HEK293 (cell line): ENCODE measurements around the gene REV3L.
A peak's percentile ranks its signal among the peaks of the same experiment; 100 is the strongest.

Source experiments
- CTCF ChIA-PET: fragments of 350-600 bp; formaldehyde crosslinking; extraction: SDS; loops from one replicate; lab custom pipeline; 2021; ENCODE audit warnings: antibody characterized with exemption; lab: Yijun Ruan, JAX
- POLR2A ChIA-PET: fragments of 300-600 bp; formaldehyde crosslinking; extraction: SDS; loops from one replicate; lab custom pipeline; 2020; ENCODE audit warnings: antibody characterized with exemption, inconsistent platforms; lab: Yijun Ruan, JAX
- H3K27ac ChIP-seq: fragments of 200-500 bp; sonication (Bioruptor generic); 2 replicates; pipeline ENCODE4 v1.5.1; 2014; ENCODE audit warnings: low read depth, low read length, control low read depth, inconsistent platforms; ENCODE audit errors: extremely low read depth
- H3K36me3 ChIP-seq, 2 experiments: fragments of 200-500 bp in 1 of 2; sonication (Bioruptor generic) in 1 of 2; 1 replicate in 1 of 2; 2 replicates in 1 of 2; pipeline ENCODE4 v1.5.1; 2014 to 2017; ENCODE audit warnings: inconsistent platforms in 2 of 2, low read length in 2 of 2; ENCODE audit not compliant: control insufficient read depth in 2 of 2, insufficient read depth in 1 of 2
- H3K4me1 ChIP-seq: fragments of 200-500 bp; sonication (Bioruptor generic); 2 replicates; pipeline ENCODE4 v1.5.1; 2014; ENCODE audit warnings: mild to moderate bottlenecking, low read length, inconsistent platforms; ENCODE audit not compliant: control insufficient read depth, insufficient read depth
- H3K4me3 ChIP-seq: 2 replicates; pipeline ENCODE4 v1.5.1; 2011; ENCODE audit warnings: low read depth, mild to moderate bottlenecking, control low read depth, low read length, moderate library complexity
- H3K9me3 ChIP-seq: fragments of 200-500 bp; sonication (Bioruptor generic); 2 replicates; pipeline ENCODE4 v1.5.1; 2014; ENCODE audit warnings: low read depth, low read length, inconsistent platforms; ENCODE audit not compliant: control insufficient read depth, insufficient read depth
- AEBP2 ChIP-seq: fragments of 450-650 bp; formaldehyde crosslinking; IDR thresholded peaks from 2 replicates; pipeline ENCODE4 v1.5.1; 2016; ENCODE audit warnings: missing biosample characterization, missing genetic modification characterization, borderline replicate concordance
- BCL11B ChIP-seq: fragments of 450-650 bp; formaldehyde crosslinking; IDR thresholded peaks from 2 replicates; pipeline ENCODE4 v1.5.1; 2016; ENCODE audit warnings: low read depth, missing biosample characterization, missing genetic modification characterization
- EGR2 ChIP-seq: fragments of 450-650 bp; formaldehyde crosslinking; IDR thresholded peaks from 2 replicates; pipeline ENCODE4 v1.5.1; 2016; ENCODE audit warnings: low read depth, missing biosample characterization, missing genetic modification characterization
- GLI4 ChIP-seq: fragments of 450-650 bp; formaldehyde crosslinking; IDR thresholded peaks from 2 replicates; pipeline ENCODE4 v1.5.1; 2016; ENCODE audit warnings: missing biosample characterization, missing genetic modification characterization
- HOXD13 ChIP-seq: sonication (generic); formaldehyde crosslinking; IDR thresholded peaks from 2 replicates; pipeline ENCODE4 v1.8.0; 2022; ENCODE audit warnings: missing genetic modification reagents, borderline replicate concordance
- KLF8 ChIP-seq: fragments of 450-650 bp; formaldehyde crosslinking; IDR thresholded peaks from 2 replicates; pipeline ENCODE4 v1.5.1; 2016; ENCODE audit warnings: missing biosample characterization, missing genetic modification characterization
- OSR2 ChIP-seq: fragments of 450-650 bp; formaldehyde crosslinking; IDR thresholded peaks from 2 replicates; pipeline ENCODE4 v1.5.1; 2016; ENCODE audit warnings: missing biosample characterization, missing genetic modification characterization
- PRDM1 ChIP-seq: fragments of 450-650 bp; formaldehyde crosslinking; IDR thresholded peaks from 2 replicates; pipeline ENCODE4; 2016; ENCODE audit warnings: missing biosample characterization, missing genetic modification characterization
- SETDB1 ChIP-seq: IDR thresholded peaks from one replicate; pipeline ENCODE4 v1.6.1; 2017; ENCODE audit warnings: mild to moderate bottlenecking, low read length, moderate library complexity, mixed read lengths; ENCODE audit not compliant: insufficient read length
- YY1 ChIP-seq: fragments of 450-650 bp; formaldehyde crosslinking; IDR thresholded peaks from 2 replicates; pipeline ENCODE4 v1.5.1; 2018; ENCODE audit warnings: missing biosample characterization, missing genetic modification characterization
- ZBTB11 ChIP-seq: fragments of 450-650 bp; formaldehyde crosslinking; conservative IDR thresholded peaks from 2 replicates; pipeline ENCODE4 v1.5.1; 2016; ENCODE audit warnings: low read depth, missing biosample characterization, missing genetic modification characterization
- ZEB2 ChIP-seq: fragments of 450-650 bp; formaldehyde crosslinking; IDR thresholded peaks from 2 replicates; pipeline ENCODE4 v1.5.1; 2016; ENCODE audit warnings: missing biosample characterization, missing genetic modification characterization
- ZNF133 ChIP-seq: fragments of 450-650 bp; formaldehyde crosslinking; IDR thresholded peaks from 2 replicates; pipeline ENCODE4 v1.5.1; 2016; ENCODE audit warnings: missing biosample characterization, missing genetic modification characterization
- ZNF202 ChIP-seq: fragments of 450-650 bp; formaldehyde crosslinking; IDR thresholded peaks from 2 replicates; pipeline ENCODE4 v1.5.1; 2016; ENCODE audit warnings: missing biosample characterization, missing genetic modification characterization, borderline replicate concordance
- ZNF274 ChIP-seq, 2 experiments: fragments of 200-500 bp in 1 of 2; fragments of 450-650 bp in 1 of 2; sonication (Bioruptor generic) in 1 of 2; formaldehyde crosslinking in 1 of 2; IDR thresholded peaks; 2 replicates each; pipeline versions ENCODE4 v1.5.1 to v1.6.1; 2014 to 2016; ENCODE audit warnings: borderline replicate concordance in 1 of 2, inconsistent platforms in 1 of 2, low read length in 1 of 2, missing biosample characterization in 1 of 2, missing genetic modification characterization in 1 of 2
- ZNF311 ChIP-seq: fragments of 450-650 bp; formaldehyde crosslinking; IDR thresholded peaks from 2 replicates; pipeline ENCODE4 v1.5.1; 2017; ENCODE audit warnings: missing biosample characterization, missing genetic modification characterization, borderline replicate concordance
- ZNF549 ChIP-seq: fragments of 450-650 bp; IDR thresholded peaks from 2 replicates; pipeline ENCODE4 v1.5.1; 2018; ENCODE audit warnings: missing biosample characterization, missing genetic modification characterization, mild to moderate bottlenecking, inconsistent platforms, moderate library complexity
- ZNF555 ChIP-seq: fragments of 450-650 bp; formaldehyde crosslinking; conservative IDR thresholded peaks from 2 replicates; pipeline ENCODE4 v1.5.1; 2017; ENCODE audit warnings: missing biosample characterization, mild to moderate bottlenecking, missing genetic modification characterization, inconsistent platforms
- ZNF558 ChIP-seq: fragments of 450-650 bp; formaldehyde crosslinking; IDR thresholded peaks from 2 replicates; pipeline ENCODE4 v1.5.1; 2016; ENCODE audit warnings: missing biosample characterization, missing genetic modification characterization
- ZNF624 ChIP-seq: fragments of 450-650 bp; formaldehyde crosslinking; IDR thresholded peaks from 2 replicates; pipeline ENCODE4 v1.5.1; 2017; ENCODE audit warnings: missing biosample characterization, missing genetic modification characterization
- ZNF843 ChIP-seq: fragments of 450-650 bp; formaldehyde crosslinking; IDR thresholded peaks from 2 replicates; pipeline ENCODE4 v1.5.1; 2016; ENCODE audit warnings: missing biosample characterization, missing genetic modification characterization
- ZXDB ChIP-seq: fragments of 450-650 bp; formaldehyde crosslinking; IDR thresholded peaks from 2 replicates; pipeline ENCODE4 v1.5.1; 2016; ENCODE audit warnings: missing biosample characterization, missing genetic modification characterization
- TF ChIP-seq, protein P1 (sequence below): fragments of 450-650 bp; formaldehyde crosslinking; IDR thresholded peaks from 2 replicates; pipeline ENCODE4 v1.5.1; 2016; ENCODE audit warnings: missing biosample characterization, missing genetic modification characterization
- TF ChIP-seq, protein P2 (sequence below): fragments of 450-650 bp; formaldehyde crosslinking; IDR thresholded peaks from 2 replicates; pipeline ENCODE4 v1.5.1; 2017; ENCODE audit warnings: missing biosample characterization, missing genetic modification characterization
- TF ChIP-seq, protein P3 (sequence below): fragments of 450-650 bp; formaldehyde crosslinking; optimal IDR thresholded peaks from 2 replicates; pipeline ENCODE3; 2016; ENCODE audit warnings: missing biosample characterization, mild to moderate bottlenecking, missing genetic modification characterization

REV3L gene

GRCh38 chr6:111428811-111429210 lies 54.2 kb downstream of the REV3L start:
- POLR2A ChIA-PET, result no interaction called here
- Histone ChIP-seq H3K36me3 (no peaks in the 10 kb centered on the region), H3K4me1 (peaks cover 6% of the 10 kb centered on the region; the same call in 1 of the 2 replicates), H3K27ac (no peak overlapping the region), H3K4me3 (no peak overlapping the region)
- TF ChIP-seq BCL11B, result no peak
- TF ChIP-seq, protein P1, sequence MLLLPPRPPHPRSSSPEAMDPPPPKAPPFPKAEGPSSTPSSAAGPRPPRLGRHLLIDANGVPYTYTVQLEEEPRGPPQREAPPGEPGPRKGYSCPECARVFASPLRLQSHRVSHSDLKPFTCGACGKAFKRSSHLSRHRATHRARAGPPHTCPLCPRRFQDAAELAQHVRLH (tag by site-specific recombination), result no peak
- peak; percentile 90 for TF ChIP-seq SETDB1
- peak; percentile 26; the same call in 1 of the 2 replicates for TF ChIP-seq ZNF133 (tag by site-specific recombination)
- TF ChIP-seq ZNF549 (tag by site-specific recombination), result 0 out of 2 replicates have a peak, but pooled peaks have one; percentile 18
- TF ChIP-seq KLF8 (tag by site-specific recombination), result no peak
- TF ChIP-seq ZNF558 (tag by site-specific recombination), result peak; percentile 65; the same call in 1 of the 2 replicates
- TF ChIP-seq, all 188 proteins: peak for 4
- CTCF ChIA-PET, result no interaction called here
- no peaks in the 10 kb centered on the region for H3K9me3 ChIP-seq

DNA sequence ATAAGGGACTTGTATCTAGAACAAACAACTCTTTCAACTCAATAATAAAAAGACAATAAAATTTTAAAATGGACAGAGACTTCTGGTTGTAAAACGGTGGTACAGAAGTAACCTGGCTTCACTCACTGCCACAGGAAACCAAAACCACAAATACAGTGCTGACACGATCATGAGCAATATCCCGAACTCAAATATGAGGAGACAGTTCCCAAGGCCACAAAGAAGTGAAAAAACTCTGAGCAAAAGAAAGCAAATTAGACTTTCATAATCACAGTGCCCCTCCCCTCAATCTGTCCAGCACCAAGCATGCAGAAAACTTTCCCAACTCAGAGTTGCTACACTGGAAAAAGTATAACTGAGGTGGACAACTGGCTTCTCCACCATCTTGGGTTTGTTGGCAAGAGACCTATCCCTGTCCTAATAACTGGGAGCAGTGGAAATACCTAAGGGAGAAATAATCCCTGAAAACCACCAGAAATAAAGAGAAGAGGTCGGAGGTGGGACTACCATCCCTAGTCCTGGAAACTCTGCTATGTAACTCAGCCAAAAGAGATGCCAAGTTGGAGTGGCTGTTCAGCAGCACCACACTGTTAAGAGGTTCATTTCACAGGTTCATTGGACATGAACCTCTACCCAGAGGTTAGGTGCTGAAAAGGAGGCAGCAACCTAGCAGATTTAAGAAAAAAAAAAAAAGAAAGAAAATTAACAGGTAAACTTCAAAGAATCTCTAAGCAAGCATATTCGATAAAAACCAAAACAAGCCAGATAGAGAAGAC lies 55.5 kb downstream of the REV3L start:
- H3K36me3 ChIP-seq, result no peaks in the 10 kb centered on the region
- no peak overlapping the region for H3K27ac ChIP-seq
- ChIA-PET POLR2A (no interaction called here), CTCF (no interaction called here)
- H3K9me3 ChIP-seq, result no peaks in the 10 kb centered on the region
- H3K4me3 ChIP-seq, result no peak overlapping the region
- peaks cover 14% of the 10 kb centered on the region; the same call in 1 of the 2 replicates for H3K4me1 ChIP-seq
- TF ChIP-seq ZXDB (no peak), ZEB2 (tag by site-specific recombination) (no peak), YY1 (tag by site-specific recombination) (no peak), ZNF202 (tag by site-specific recombination) (no peak), ZNF843 (tag by site-specific recombination) (no peak), ZNF311 (tag by site-specific recombination) (no peak), ZNF624 (tag by site-specific recombination) (no peak), PRDM1 (tag by site-specific recombination) (0 out of 2 replicates have a peak, but pooled peaks have one; percentile 5), ZNF274 (IDR thresholded peaks at IDR 0.05; ENCODE audit: low read length) (no peak), ZNF274 (tag by site-specific recombination; IDR thresholded peaks at IDR 0.05; ENCODE audit: borderline replicate concordance) (no peak), OSR2 (tag by site-specific recombination) (peak; percentile 13; the same call in 1 of the 2 replicates), HOXD13 (CRISPR knock-in tag) (no peak), EGR2 (tag by site-specific recombination) (no peak), AEBP2 (no peak), ZBTB11 (tag by site-specific recombination) (no peak), GLI4 (no peak), ZNF555 (no peak)
- TF ChIP-seq, protein P2, sequence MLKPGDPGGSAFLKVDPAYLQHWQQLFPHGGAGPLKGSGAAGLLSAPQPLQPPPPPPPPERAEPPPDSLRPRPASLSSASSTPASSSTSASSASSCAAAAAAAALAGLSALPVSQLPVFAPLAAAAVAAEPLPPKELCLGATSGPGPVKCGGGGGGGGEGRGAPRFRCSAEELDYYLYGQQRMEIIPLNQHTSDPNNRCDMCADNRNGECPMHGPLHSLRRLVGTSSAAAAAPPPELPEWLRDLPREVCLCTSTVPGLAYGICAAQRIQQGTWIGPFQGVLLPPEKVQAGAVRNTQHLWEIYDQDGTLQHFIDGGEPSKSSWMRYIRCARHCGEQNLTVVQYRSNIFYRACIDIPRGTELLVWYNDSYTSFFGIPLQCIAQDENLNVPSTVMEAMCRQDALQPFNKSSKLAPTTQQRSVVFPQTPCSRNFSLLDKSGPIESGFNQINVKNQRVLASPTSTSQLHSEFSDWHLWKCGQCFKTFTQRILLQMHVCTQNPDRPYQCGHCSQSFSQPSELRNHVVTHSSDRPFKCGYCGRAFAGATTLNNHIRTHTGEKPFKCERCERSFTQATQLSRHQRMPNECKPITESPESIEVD (tag by site-specific recombination), result peak; percentile 55
- TF ChIP-seq, protein P3, sequence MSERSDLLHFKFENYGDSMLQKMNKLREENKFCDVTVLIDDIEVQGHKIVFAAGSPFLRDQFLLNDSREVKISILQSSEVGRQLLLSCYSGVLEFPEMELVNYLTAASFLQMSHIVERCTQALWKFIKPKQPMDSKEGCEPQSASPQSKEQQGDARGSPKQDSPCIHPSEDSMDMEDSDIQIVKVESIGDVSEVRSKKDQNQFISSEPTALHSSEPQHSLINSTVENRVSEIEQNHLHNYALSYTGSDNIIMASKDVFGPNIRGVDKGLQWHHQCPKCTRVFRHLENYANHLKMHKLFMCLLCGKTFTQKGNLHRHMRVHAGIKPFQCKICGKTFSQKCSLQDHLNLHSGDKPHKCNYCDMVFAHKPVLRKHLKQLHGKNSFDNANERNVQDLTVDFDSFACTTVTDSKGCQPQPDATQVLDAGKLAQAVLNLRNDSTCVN (tag by site-specific recombination), result no peak
